Right lobe of liver (tissue), 6 donors: ENCODE data around the gene PARP9. TPM values are rescaled to one million over a fixed set of nuclear protein-coding genes. Genes with fewer than 3 reads are reported as not detected.

Source experiments
- ATAC-seq, 4 donors: fragments of 200-7000 bp; cut with Tn5 transposase; one replicate each; pipeline ENCODE4 v1.9.1; 2020; ENCODE audit warnings: mild to moderate bottlenecking in 4 of 4, moderate library complexity in 4 of 4
- DNase-seq, 3 donors: peaks; one replicate each; pipeline ENCODE4 v3.0.0-alpha.2; 2020
- H3K27ac ChIP-seq, 3 donors: fragments of 200-600 bp; one replicate each; pipeline ENCODE4 v1.8.0; 2022
- H3K27me3 ChIP-seq, 2 donors: fragments of 200-600 bp; one replicate each; pipeline ENCODE4 v1.8.0; 2022
- H3K36me3 ChIP-seq, 4 donors: fragments of 200-600 bp; sonication (generic) in 1 of 4; one replicate each; pipeline versions ENCODE4 v1.5.1 to v1.8.0; 2017 to 2022; ENCODE audit warnings: control low read depth in 1 of 4
- H3K4me1 ChIP-seq, 4 donors: fragments of 200-600 bp; sonication (generic) in 1 of 4; one replicate each; pipeline versions ENCODE4 v1.5.1 to v1.8.0; 2017 to 2022; ENCODE audit warnings: control low read depth in 1 of 4
- H3K4me3 ChIP-seq, 3 donors: fragments of 200-600 bp; one replicate each; pipeline ENCODE4 v1.8.0; 2022
- H3K9me3 ChIP-seq, 4 donors: fragments of 200-600 bp; sonication (generic) in 1 of 4; one replicate each; pipeline versions ENCODE4 v1.5.1 to v1.8.0; 2017 to 2022; ENCODE audit warnings: control low read depth in 1 of 4
- CTCF ChIP-seq, 4 donors: fragments of 200-600 bp in 3 of 4; fragments of 450-650 bp in 1 of 4; IDR thresholded peaks; one replicate each; pipeline versions ENCODE4 v1.5.1 to v1.8.0; 2016 to 2022; ENCODE audit warnings: antibody characterized with exemption in 4 of 4, mild to moderate bottlenecking in 2 of 4
- POLR2A ChIP-seq: fragments of 450-650 bp; IDR thresholded peaks from one replicate; pipeline ENCODE4 v1.6.1; 2017; ENCODE audit warnings: antibody characterized with exemption, mild to moderate bottlenecking
- WGBS: methylation state at CpG from one replicate; pipeline ENCODE4 v1.1.6; 2018; ENCODE audit warnings: low coverage, low lambda C conversion rate; ENCODE audit not compliant: insufficient coverage; ENCODE audit errors: missing lambda C conversion rate; 5-methylcytosine and 5-hydroxymethylcytosine counted together
- intact Hi-C, 2 donors: fragments of 100-400 bp; cut with DNase I; formaldehyde crosslinking; loops; one replicate each; pipeline versions ENCODE4 v1.11.2 to v1.14.1; 2022
- total RNA-seq, 6 experiments: library from RNA; depleted of rRNA in 2 of 6; stranded (reverse); fragments of >200 nt in 2 of 6; fragmentation: NEBNext Ultra II Directional in 3 of 6; extraction: Animal tissue kit (Norgen Biotek cat#: 25700) in 3 of 6; gene quantifications; one replicate each; pipeline versions ENCODE4 v1.1.0 to v1.2.4, GENCODE V29; 2016 to 2023
- donor health status: DM: no; HTN: yes; CAD: no.
- donor health status: DM: no; HTN: no; CAD: no.
- donor health status: DM: no; HTN: no; CAD: no.
- donor health status: DM: no; HTN: yes; CAD: no.
- donor health status: DM: no; HTN: yes; CAD: no.

The PARP9 gene
- total RNA-seq, 6 experiments from 2014 or later: 35.5 to 64.7 (median 42.5) TPM

- H3K4me3 ChIP-seq: no peak overlapping the region
- no peak for TF ChIP-seq POLR2A
- no peak for TF ChIP-seq CTCF (IDR thresholded peaks at IDR 0.05)
- ATAC-seq (no peak), DNase-seq (no peak)
- no peaks in the 10 kb centered on the region for H3K27me3 ChIP-seq
- intact Hi-C loops: no loop called here
- no peaks in the 10 kb centered on the region for H3K9me3 ChIP-seq
- WGBS: 89% methylated on average over 5 of the region's 5 CpGs
- H3K4me1 ChIP-seq: peaks cover 0 to 32% (median 11%) of the 10 kb centered on the region in 4 donors
- no peak overlapping the region for H3K27ac ChIP-seq
- H3K36me3 ChIP-seq: peaks cover 0 to 42% (median 31%) of the 10 kb centered on the region in 4 donors
Observed at GRCh38 chr3:122557356-122557755, 6.7 kb downstream of the PARP9 start.

- H3K27ac ChIP-seq: peak overlapping the region in 1 of 3 donors; percentile 9
- H3K4me1 ChIP-seq: peaks cover 0 to 26% (median 10%) of the 10 kb centered on the region in 4 donors
- intact Hi-C loops: no loop called here
- TF ChIP-seq CTCF (IDR thresholded peaks at IDR 0.05) (no peak), POLR2A (no peak)
- no peaks in the 10 kb centered on the region for H3K27me3 ChIP-seq
- H3K4me3 ChIP-seq: no peak overlapping the region
- peaks cover 0 to 61% (median 41%) of the 10 kb centered on the region in 4 donors for H3K36me3 ChIP-seq
- no peaks in the 10 kb centered on the region for H3K9me3 ChIP-seq
- no peak for DNase-seq
- WGBS: 85% methylated on average over 6 of the region's 6 CpGs
- peak in 3 of 4 donors; percentile 31 to 67 (median 56) for ATAC-seq
Observed at GRCh38 chr3:122555275-122556071, 8.6 kb downstream of the PARP9 start.

GRCh38 chr3:122553171-122553570, 10.9 kb downstream of the PARP9 start:
- DNase-seq (no peak), ATAC-seq (peak in 3 of 4 donors; percentile 66 to 84 (median 79))
- Histone ChIP-seq H3K27ac (no peak overlapping the region), H3K4me3 (no peak overlapping the region), H3K9me3 (no peaks in the 10 kb centered on the region), H3K36me3 (peaks cover 0 to 79% (median 40%) of the 10 kb centered on the region in 4 donors), H3K27me3 (no peaks in the 10 kb centered on the region), H3K4me1 (peaks cover 0 to 17% (median 7%) of the 10 kb centered on the region in 4 donors)
- TF ChIP-seq POLR2A (no peak), CTCF (IDR thresholded peaks at IDR 0.05) (no peak)
- intact Hi-C loops: no loop called here
- 32% methylated on average over 3 of the region's 3 CpGs for WGBS

GRCh38 chr3:122548619-122549018, 15.5 kb downstream of the PARP9 start:
- Histone ChIP-seq H3K36me3 (peaks cover 0 to 85% (median 37%) of the 10 kb centered on the region in 4 donors), H3K4me3 (no peak overlapping the region), H3K27ac (no peak overlapping the region), H3K9me3 (no peaks in the 10 kb centered on the region), H3K27me3 (no peaks in the 10 kb centered on the region), H3K4me1 (peaks cover 0 to 9% (median 5%) of the 10 kb centered on the region in 4 donors)
- intact Hi-C loops: no loop called here
- TF ChIP-seq CTCF (IDR thresholded peaks at IDR 0.05) (no peak), POLR2A (no peak)
- ATAC-seq: no peak
- no CpG with 5 or more reads among the region's 1 CpG for WGBS
- no peak for DNase-seq
